ENCODE data around the gene BNIP2. TPM values are rescaled to one million over a fixed set of nuclear protein-coding genes. Genes with fewer than 3 reads are reported as not detected.

Gene BNIP2
- total RNA-seq, 4 donors from 2014 or later, result 84.9 to 161 (median 129) TPM

GRCh38 chr15:59722476-59722875 lies 33.4 kb upstream of the BNIP2 start:
- no peak for DNase-seq
- TF ChIP-seq CTCF (IDR thresholded peaks at IDR 0.05) (no peak), POLR2A (IDR thresholded peaks at IDR 0.05) (no peak)

GRCh38 chr15:59722037-59722436 lies 32.9 kb upstream of the BNIP2 start:
- intact Hi-C loops (cut with DNase I), result loop anchor here (10.0 kb wide), 1 partner anchor 603 kb away; no protein-coding TSS in a partner anchor
- no peak for TF ChIP-seq POLR2A (IDR thresholded peaks at IDR 0.05)
- TF ChIP-seq CTCF (IDR thresholded peaks at IDR 0.05), result no peak
- Histone ChIP-seq H3K27ac (no peak overlapping the region), H3K9me3 (no peaks in the 10 kb centered on the region), H3K4me1 (no peaks in the 10 kb centered on the region), H3K4me3 (replicated peaks in 1 of 3) (no peak overlapping the region), H3K36me3 (no peaks in the 10 kb centered on the region), H3K27me3 (no peaks in the 10 kb centered on the region)
- DNase-seq, result no peak
- WGBS, 2 donors, result 84 to 86% methylated on average over 7 of the region's 7 CpGs

More at GRCh38 chr15:59722476-59722875, 33.4 kb upstream of the BNIP2 start:
- Histone ChIP-seq H3K27ac (no peak overlapping the region), H3K9me3 (no peaks in the 10 kb centered on the region), H3K36me3 (no peaks in the 10 kb centered on the region), H3K4me3 (replicated peaks in 1 of 3) (no peak overlapping the region), H3K4me1 (no peaks in the 10 kb centered on the region), H3K27me3 (no peaks in the 10 kb centered on the region)
- intact Hi-C loops (cut with DNase I), result loop anchor here (10.0 kb wide), 1 partner anchor 602 kb away; no protein-coding TSS in a partner anchor
- WGBS, 2 donors, result 68 to 71% methylated on average over 7 of the region's 7 CpGs

- no peaks in the 10 kb centered on the region for H3K36me3 ChIP-seq
- no peaks in the 10 kb centered on the region for H3K4me1 ChIP-seq
- H3K27ac ChIP-seq, result no peak overlapping the region
- no peaks in the 10 kb centered on the region for H3K9me3 ChIP-seq
- H3K27me3 ChIP-seq, result no peaks in the 10 kb centered on the region
- H3K4me3 ChIP-seq (replicated peaks in 1 of 3), result no peak overlapping the region
- DNase-seq, result no peak
- intact Hi-C loops (cut with DNase I), result loop anchor here (10.0 kb wide), 1 partner anchor 603 kb away; no protein-coding TSS in a partner anchor
- TF ChIP-seq POLR2A (IDR thresholded peaks at IDR 0.05), result no peak
- TF ChIP-seq CTCF (IDR thresholded peaks at IDR 0.05), result no peak
- WGBS, 2 donors, result 84 to 91% methylated on average over 2 of the region's 2 CpGs
These were observed 32.3 kb upstream of the BNIP2 start for GRCh38 chr15:59721411-59721810.

GRCh38 chr15:59713177-59713576 lies 24.1 kb upstream of the BNIP2 start:
- Histone ChIP-seq H3K36me3 (no peaks in the 10 kb centered on the region), H3K4me1 (no peaks in the 10 kb centered on the region), H3K27ac (no peak overlapping the region), H3K9me3 (no peaks in the 10 kb centered on the region), H3K27me3 (no peaks in the 10 kb centered on the region), H3K4me3 (replicated peaks in 1 of 3) (no peak overlapping the region)
- intact Hi-C loops (cut with DNase I), result no loop called here
- TF ChIP-seq POLR2A (IDR thresholded peaks at IDR 0.05) (no peak), CTCF (IDR thresholded peaks at IDR 0.05) (no peak)
- 93 to 96% methylated on average over 3 of the region's 3 CpGs for WGBS, 2 donors
- DNase-seq, result no peak

- no peaks in the 10 kb centered on the region for H3K9me3 ChIP-seq
- no peak overlapping the region for H3K27ac ChIP-seq
- no peaks in the 10 kb centered on the region for H3K27me3 ChIP-seq
- no peak for DNase-seq
- intact Hi-C loops (cut with DNase I), result no loop called here
- TF ChIP-seq POLR2A (IDR thresholded peaks at IDR 0.05), result no peak
- no peak for TF ChIP-seq CTCF (IDR thresholded peaks at IDR 0.05)
- no peaks in the 10 kb centered on the region for H3K36me3 ChIP-seq
- 66 to 73% methylated on average over 4 of the region's 4 CpGs for WGBS, 2 donors
- no peaks in the 10 kb centered on the region for H3K4me1 ChIP-seq
- no peak overlapping the region for H3K4me3 ChIP-seq (replicated peaks in 1 of 3)
These were observed 22.5 kb upstream of the BNIP2 start for GRCh38 chr15:59711451-59712243.

All from thyroid gland (tissue), 4 donors.